A549 (cell line): ENCODE data around the gene ZNF37A.

Experiments
- CTCF ChIP-seq: fragments of >200 bp; sonication (Bioruptor Twin); formaldehyde crosslinking; IDR thresholded peaks from 3 replicates; pipeline ENCODE4 v1.5.1; 2016
- HMGXB4 ChIP-seq: fragments of 250-450 bp; sonication (Bioruptor Pico); IDR thresholded peaks from 2 replicates; pipeline ENCODE4 v1.5.0; 2021; ENCODE audit warnings: mild to moderate bottlenecking, moderate library complexity, borderline replicate concordance
- MAX ChIP-seq: IDR thresholded peaks from 2 replicates; pipeline ENCODE4 v1.6.1; 2012
- MYC ChIP-seq: IDR thresholded peaks from 2 replicates; pipeline ENCODE4 v1.6.1; 2012; ENCODE audit warnings: mild to moderate bottlenecking, inconsistent platforms, low read length, improper control_type of control experiment, borderline replicate concordance
- POLR2A ChIP-seq: IDR thresholded peaks from 2 replicates; pipeline ENCODE4 v1.6.1; 2012; ENCODE audit warnings: mild to moderate bottlenecking, low read length
- RARB ChIP-seq: fragments of 250-450 bp; sonication (Bioruptor Pico); IDR thresholded peaks from 2 replicates; pipeline ENCODE4 v1.8.0; 2021; ENCODE audit warnings: mild to moderate bottlenecking, moderate library complexity
- RCOR1 ChIP-seq: fragments of 150-350 bp; IDR thresholded peaks from 2 replicates; pipeline ENCODE4 v1.6.1; 2014; ENCODE audit warnings: antibody characterized with exemption, low read length, low read depth
- REST ChIP-seq: fragments of 200-600 bp; sonication (generic); IDR thresholded peaks from 2 replicates; pipeline ENCODE4 v1.6.1; 2016; ENCODE audit warnings: antibody characterized with exemption, mild to moderate bottlenecking, moderate library complexity
- ZSCAN20 ChIP-seq: fragments of 250-450 bp; sonication (Bioruptor Pico); IDR thresholded peaks from 2 replicates; pipeline ENCODE4 v1.8.0; 2022; ENCODE audit warnings: mild to moderate bottlenecking, moderate library complexity

- no peak for TF ChIP-seq CTCF
- TF ChIP-seq REST: no peak
- TF ChIP-seq POLR2A: no peak
- TF ChIP-seq MYC: no peak
- TF ChIP-seq RCOR1: no peak
- no peak for TF ChIP-seq RARB (CRISPR knock-in tag)
- TF ChIP-seq MAX: no peak
- no peak for TF ChIP-seq ZSCAN20 (CRISPR knock-in tag)
- TF ChIP-seq HMGXB4: no peak
These were observed 24.9 kb downstream of the ZNF37A start for GRCh38 chr10:38119038-38119437.
